GM19395 (cell line): ENCODE data around the gene DNAH10.

Source experiments
- ATAC-seq: cut with Tn5 transposase; IDR thresholded peaks from one replicate; pipeline ENCODE4 v1.9.1; 2021; ENCODE audit warnings: mild to moderate bottlenecking, moderate library complexity; ENCODE audit not compliant: unreplicated experiment

The DNAH10 gene

GRCh38 chr12:123790905-123791467, 28.9 kb downstream of the DNAH10 start:
- ATAC-seq = no peak

GRCh38 chr12:123794027-123794426, 31.9 kb downstream of the DNAH10 start:
- ATAC-seq = no peak

GRCh38 chr12:123798518-123798917, 36.4 kb downstream of the DNAH10 start:
- no peak for ATAC-seq

- no peak for ATAC-seq
Measured at GRCh38 chr12:123799227-123799626, 37.1 kb downstream of the DNAH10 start.

GRCh38 chr12:123801573-123802178, 39.6 kb downstream of the DNAH10 start:
- no peak for ATAC-seq

GRCh38 chr12:123805173-123805572, 43.1 kb downstream of the DNAH10 start:
- no peak for ATAC-seq

- ATAC-seq = no peak
Measured at GRCh38 chr12:123807002-123807401, 44.9 kb downstream of the DNAH10 start.

GRCh38 chr12:123807670-123808069, 45.6 kb downstream of the DNAH10 start:
- no peak for ATAC-seq

GRCh38 chr12:123808167-123808566, 46.1 kb downstream of the DNAH10 start:
- ATAC-seq = no peak

GRCh38 chr12:123813349-123813748, 51.2 kb downstream of the DNAH10 start:
- no peak for ATAC-seq

GRCh38 chr12:123815968-123816367, 53.9 kb downstream of the DNAH10 start:
- ATAC-seq = no peak

GRCh38 chr12:123816896-123817537, 54.9 kb downstream of the DNAH10 start:
- ATAC-seq = no peak

- ATAC-seq = no peak
Measured at GRCh38 chr12:123822804-123823203, 60.7 kb downstream of the DNAH10 start.

- no peak for ATAC-seq
Measured at GRCh38 chr12:123828120-123828519, 66.0 kb downstream of the DNAH10 start.

GRCh38 chr12:123828854-123829547, 66.9 kb downstream of the DNAH10 start:
- no peak for ATAC-seq

GRCh38 chr12:123829561-123829960, 67.5 kb downstream of the DNAH10 start:
- no peak for ATAC-seq

- no peak for ATAC-seq
Measured at GRCh38 chr12:123830675-123831074, 68.6 kb downstream of the DNAH10 start.

GRCh38 chr12:123832052-123832451, 70.0 kb downstream of the DNAH10 start:
- ATAC-seq = no peak

- ATAC-seq = no peak
Measured at GRCh38 chr12:123833830-123834229, 71.7 kb downstream of the DNAH10 start.

- ATAC-seq = no peak
Measured at GRCh38 chr12:123834845-123835244, 72.7 kb downstream of the DNAH10 start.

GRCh38 chr12:123836292-123836691, 74.2 kb downstream of the DNAH10 start:
- ATAC-seq = no peak

GRCh38 chr12:123839826-123840225, 77.7 kb downstream of the DNAH10 start:
- ATAC-seq = no peak
